ENCODE measurements around the gene IER5L.
A peak's percentile ranks its signal among the peaks of the same experiment; 100 is the strongest.

IER5L gene

DNA sequence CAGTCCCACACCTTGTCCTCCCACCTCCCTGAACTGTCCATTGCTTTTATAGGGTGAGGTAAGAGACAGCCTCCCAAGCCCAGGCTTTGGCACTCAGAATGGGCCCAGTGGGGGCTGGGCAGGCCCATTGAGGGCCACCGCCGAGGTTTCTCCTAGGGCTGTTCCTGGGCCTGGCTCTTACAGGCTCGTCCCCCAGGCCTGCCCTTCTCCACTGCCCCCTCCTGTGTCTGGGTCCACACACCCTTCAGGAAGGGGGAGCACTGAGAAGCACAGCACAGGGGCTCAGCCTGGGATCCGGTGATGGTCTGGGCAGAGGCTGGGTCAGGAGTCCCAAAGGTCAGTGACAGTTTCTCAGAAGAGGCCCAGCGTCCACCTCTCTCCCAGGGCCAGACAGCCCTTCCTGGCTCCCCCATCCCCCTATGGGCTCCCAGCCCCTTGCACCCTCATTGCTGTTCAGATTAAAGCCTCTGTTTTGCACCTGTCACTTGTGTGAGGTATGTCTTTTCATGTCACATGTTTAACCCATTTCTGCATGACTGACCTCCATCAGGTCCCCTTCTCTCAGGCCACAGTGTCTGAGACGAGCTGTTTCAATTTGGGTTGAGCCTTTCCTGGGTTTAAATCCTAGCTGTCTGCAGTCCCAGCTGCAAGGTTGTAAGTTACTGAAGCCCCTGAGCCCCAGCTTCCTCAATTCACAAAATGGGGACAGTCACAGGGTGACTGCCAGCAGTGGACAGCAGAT lies 29.4 kb downstream of the IER5L start:
- CTCF ChIA-PET, result interaction anchor here (0.5 to 1.4 kb wide), 4 partner anchors 9 to 477 kb away, joined by 3 to 7 read pairs (median 3); no protein-coding TSS in a partner anchor
- no peak for DNase-seq
- no peak overlapping the region for H3K4me3 ChIP-seq (ENCODE audit: control insufficient read depth in 1 of 7, extremely low read depth in 1 of 7, insufficient read depth in 4 of 7, low read depth in 2 of 7, low read length in 6 of 7)
- no peaks in the 10 kb centered on the region for H3K9me3 ChIP-seq (ENCODE audit: control extremely low read depth in 1 of 5, control insufficient read depth in 4 of 5, insufficient read depth in 2 of 5, low read depth in 1 of 5, low read length in 4 of 5)
- H3K27me3 ChIP-seq (replicated peaks in 2 of 5; ENCODE audit: control insufficient read depth in 4 of 5, insufficient read depth in 5 of 5, low read length in 4 of 5), result no peaks in the 10 kb centered on the region
- peaks cover 0 to 59% (median 26%) of the 10 kb centered on the region in 4 experiments for H3K36me3 ChIP-seq (ENCODE audit: control insufficient read depth in 4 of 4, insufficient read depth in 4 of 4, low read length in 3 of 4)
- H3K27ac ChIP-seq (ENCODE audit: insufficient read depth in 1 of 2, low read depth in 1 of 2, low read length in 2 of 2, poor library complexity in 1 of 2, severe bottlenecking in 2 of 2), result no peak overlapping the region
- 83% methylated on average over 6 of the region's 6 CpGs for WGBS (ENCODE audit: insufficient coverage)
- peaks cover 0 to 16% (median under 1%) of the 10 kb centered on the region in 4 experiments for H3K4me1 ChIP-seq (ENCODE audit: control extremely low read depth in 1 of 4, control insufficient read depth in 4 of 4, insufficient read depth in 4 of 4, low read length in 3 of 4)
- POLR2A ChIA-PET, result no interaction called here

- DNase-seq, result no peak
- H3K9me3 ChIP-seq (ENCODE audit: control extremely low read depth in 1 of 5, control insufficient read depth in 4 of 5, insufficient read depth in 2 of 5, low read depth in 1 of 5, low read length in 4 of 5), result no peaks in the 10 kb centered on the region
- POLR2A ChIA-PET, result interaction anchor here (1.2 kb wide), 1 partner anchor 21 kb away, joined by 3 read pairs; no protein-coding TSS in a partner anchor
- H3K27me3 ChIP-seq (replicated peaks in 2 of 5; ENCODE audit: control insufficient read depth in 4 of 5, insufficient read depth in 5 of 5, low read length in 4 of 5), result no peaks in the 10 kb centered on the region
- H3K36me3 ChIP-seq (ENCODE audit: control insufficient read depth in 4 of 4, insufficient read depth in 4 of 4, low read length in 3 of 4), result peaks cover 0 to 65% (median 34%) of the 10 kb centered on the region in 4 experiments
- 100% methylated on average over 2 of the region's 8 CpGs for WGBS (ENCODE audit: insufficient coverage)
- H3K4me3 ChIP-seq (ENCODE audit: control insufficient read depth in 1 of 7, extremely low read depth in 1 of 7, insufficient read depth in 4 of 7, low read depth in 2 of 7, low read length in 6 of 7), result no peak overlapping the region
- CTCF ChIA-PET, result interaction anchor here (0.9 to 1.8 kb wide), 4 partner anchors 10 to 465 kb away, joined by 3 to 5 read pairs (median 4); no protein-coding TSS in a partner anchor
- H3K4me1 ChIP-seq (ENCODE audit: control extremely low read depth in 1 of 4, control insufficient read depth in 4 of 4, insufficient read depth in 4 of 4, low read length in 3 of 4), result peaks cover 4 to 37% (median 21%) of the 10 kb centered on the region in 4 experiments
- no peak overlapping the region for H3K27ac ChIP-seq (ENCODE audit: insufficient read depth in 1 of 2, low read depth in 1 of 2, low read length in 2 of 2, poor library complexity in 1 of 2, severe bottlenecking in 2 of 2)
These were observed 31.6 kb downstream of the IER5L start for GRCh38 chr9:129146441-129146941.

DNA sequence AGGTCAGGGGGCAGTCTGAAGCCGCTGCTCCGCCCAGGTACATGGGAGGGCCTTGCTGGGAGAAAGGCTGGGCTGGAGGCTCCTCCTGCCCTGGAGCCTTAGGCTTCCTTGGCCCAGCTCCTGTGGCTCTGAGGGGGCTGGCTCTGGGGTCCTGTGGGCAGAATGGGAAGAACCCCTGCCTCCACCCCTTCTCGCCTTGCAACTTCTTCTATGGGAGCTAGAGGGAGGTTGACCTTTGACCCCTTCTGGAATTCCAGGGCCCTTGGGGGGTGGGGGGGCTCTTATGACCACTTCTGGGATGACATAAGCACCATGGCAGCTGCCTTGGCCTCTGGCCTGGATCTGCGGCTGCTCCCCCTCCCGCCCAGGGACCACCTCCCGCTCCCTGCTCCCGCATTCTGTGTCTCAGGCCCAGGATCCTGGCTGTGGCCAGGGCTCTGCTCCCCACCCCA lies 32.2 kb downstream of the IER5L start:
- CTCF ChIA-PET, result interaction anchor here (0.5 to 1.8 kb wide), 5 partner anchors 10 to 580 kb away, joined by 4 to 5 read pairs (median 4); no protein-coding TSS in a partner anchor
- DNase-seq, result no peak
- WGBS (ENCODE audit: insufficient coverage), result 100% methylated on average over 4 of the region's 7 CpGs
- Histone ChIP-seq H3K27ac (ENCODE audit: insufficient read depth in 1 of 2, low read depth in 1 of 2, low read length in 2 of 2, poor library complexity in 1 of 2, severe bottlenecking in 2 of 2) (no peak overlapping the region), H3K4me3 (ENCODE audit: control insufficient read depth in 1 of 7, extremely low read depth in 1 of 7, insufficient read depth in 4 of 7, low read depth in 2 of 7, low read length in 6 of 7) (no peak overlapping the region), H3K27me3 (replicated peaks in 2 of 5; ENCODE audit: control insufficient read depth in 4 of 5, insufficient read depth in 5 of 5, low read length in 4 of 5) (no peaks in the 10 kb centered on the region), H3K9me3 (ENCODE audit: control extremely low read depth in 1 of 5, control insufficient read depth in 4 of 5, insufficient read depth in 2 of 5, low read depth in 1 of 5, low read length in 4 of 5) (no peaks in the 10 kb centered on the region), H3K4me1 (ENCODE audit: control extremely low read depth in 1 of 4, control insufficient read depth in 4 of 4, insufficient read depth in 4 of 4, low read length in 3 of 4) (peaks cover 4 to 44% (median 27%) of the 10 kb centered on the region in 4 experiments), H3K36me3 (ENCODE audit: control insufficient read depth in 4 of 4, insufficient read depth in 4 of 4, low read length in 3 of 4) (peaks cover 0 to 59% (median 34%) of the 10 kb centered on the region in 4 experiments)
- POLR2A ChIA-PET, result interaction anchor here (1.2 kb wide), 1 partner anchor 21 kb away, joined by 3 read pairs; no protein-coding TSS in a partner anchor

DNA sequence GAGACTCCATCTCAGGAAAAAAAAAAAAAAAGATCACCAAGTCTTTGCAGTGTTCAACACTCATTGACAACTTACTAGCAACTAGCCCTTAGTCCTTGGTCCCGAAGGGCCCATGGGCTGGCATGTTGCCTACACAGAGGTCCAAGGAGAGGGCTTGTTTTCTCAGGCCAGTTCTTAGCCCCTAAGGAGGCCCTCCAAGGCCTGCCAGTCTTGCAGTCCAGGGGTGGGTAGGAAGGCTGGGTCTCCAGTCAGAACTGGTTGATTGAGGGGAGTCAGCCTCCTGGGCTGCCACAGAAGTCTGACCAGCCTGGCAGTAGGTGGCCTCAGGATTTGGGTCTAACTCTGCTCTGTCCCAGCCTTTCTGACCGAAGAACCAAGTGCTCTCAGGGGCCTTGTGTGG lies 32.7 kb downstream of the IER5L start:
- 100% methylated on average over 2 of the region's 2 CpGs for WGBS (ENCODE audit: insufficient coverage)
- no peak overlapping the region for H3K4me3 ChIP-seq (ENCODE audit: control insufficient read depth in 1 of 7, extremely low read depth in 1 of 7, insufficient read depth in 4 of 7, low read depth in 2 of 7, low read length in 6 of 7)
- H3K9me3 ChIP-seq (ENCODE audit: control extremely low read depth in 1 of 5, control insufficient read depth in 4 of 5, insufficient read depth in 2 of 5, low read depth in 1 of 5, low read length in 4 of 5), result no peaks in the 10 kb centered on the region
- H3K27me3 ChIP-seq (replicated peaks in 2 of 5; ENCODE audit: control insufficient read depth in 4 of 5, insufficient read depth in 5 of 5, low read length in 4 of 5), result no peaks in the 10 kb centered on the region
- H3K4me1 ChIP-seq (ENCODE audit: control extremely low read depth in 1 of 4, control insufficient read depth in 4 of 4, insufficient read depth in 4 of 4, low read length in 3 of 4), result peaks cover 4 to 49% (median 32%) of the 10 kb centered on the region in 4 experiments
- H3K27ac ChIP-seq (ENCODE audit: insufficient read depth in 1 of 2, low read depth in 1 of 2, low read length in 2 of 2, poor library complexity in 1 of 2, severe bottlenecking in 2 of 2), result no peak overlapping the region
- no peak for DNase-seq
- ChIA-PET POLR2A (interaction anchor here (1.2 kb wide), 1 partner anchor 22 kb away, joined by 3 read pairs; no protein-coding TSS in a partner anchor), CTCF (interaction anchor here (0.7 to 1.8 kb wide), 2 partner anchors 11 to 469 kb away, joined by 3 to 5 read pairs; no protein-coding TSS in a partner anchor)
- peaks cover 0 to 55% (median 34%) of the 10 kb centered on the region in 4 experiments for H3K36me3 ChIP-seq (ENCODE audit: control insufficient read depth in 4 of 4, insufficient read depth in 4 of 4, low read length in 3 of 4)

- peak; percentile 60 to 78 (median 68) for DNase-seq
- H3K36me3 ChIP-seq (ENCODE audit: control insufficient read depth in 4 of 4, insufficient read depth in 4 of 4, low read length in 3 of 4), result peaks cover 0 to 48% (median 28%) of the 10 kb centered on the region in 4 experiments
- CTCF ChIA-PET, result interaction anchor here (0.8 to 2.9 kb wide), 24 partner anchors 9 to 639 kb away, joined by 3 to 46 read pairs (median 5); partner anchors contain the start of gene IER5L
- H3K4me1 ChIP-seq (ENCODE audit: control extremely low read depth in 1 of 4, control insufficient read depth in 4 of 4, insufficient read depth in 4 of 4, low read length in 3 of 4), result peaks cover 4 to 52% (median 45%) of the 10 kb centered on the region in 4 experiments
- no peak overlapping the region for H3K4me3 ChIP-seq (ENCODE audit: control insufficient read depth in 1 of 7, extremely low read depth in 1 of 7, insufficient read depth in 4 of 7, low read depth in 2 of 7, low read length in 6 of 7)
- WGBS (ENCODE audit: insufficient coverage), result 50% methylated on average over 10 of the region's 14 CpGs
- no peaks in the 10 kb centered on the region for H3K9me3 ChIP-seq (ENCODE audit: control extremely low read depth in 1 of 5, control insufficient read depth in 4 of 5, insufficient read depth in 2 of 5, low read depth in 1 of 5, low read length in 4 of 5)
- POLR2A ChIA-PET, result interaction anchor here (1.0 kb wide), 1 partner anchor 31 kb away, joined by 4 read pairs; no protein-coding TSS in a partner anchor
- no peaks in the 10 kb centered on the region for H3K27me3 ChIP-seq (replicated peaks in 2 of 5; ENCODE audit: control insufficient read depth in 4 of 5, insufficient read depth in 5 of 5, low read length in 4 of 5)
- H3K27ac ChIP-seq (ENCODE audit: insufficient read depth in 1 of 2, low read depth in 1 of 2, low read length in 2 of 2, poor library complexity in 1 of 2, severe bottlenecking in 2 of 2), result peak overlapping the region in 1 of 2 experiments; percentile 19
These were observed 34.8 kb downstream of the IER5L start for GRCh38 chr9:129143031-129143927.

- no peak for DNase-seq
- CTCF ChIA-PET, result interaction anchor here (0.8 to 2.9 kb wide), 24 partner anchors 8 to 496 kb away, joined by 3 to 46 read pairs (median 5); partner anchors contain the start of gene IER5L
- Histone ChIP-seq H3K36me3 (ENCODE audit: control insufficient read depth in 4 of 4, insufficient read depth in 4 of 4, low read length in 3 of 4) (peaks cover 0 to 50% (median 32%) of the 10 kb centered on the region in 4 experiments), H3K9me3 (ENCODE audit: control extremely low read depth in 1 of 5, control insufficient read depth in 4 of 5, insufficient read depth in 2 of 5, low read depth in 1 of 5, low read length in 4 of 5) (no peaks in the 10 kb centered on the region), H3K4me1 (ENCODE audit: control extremely low read depth in 1 of 4, control insufficient read depth in 4 of 4, insufficient read depth in 4 of 4, low read length in 3 of 4) (peaks cover 4 to 50% (median 45%) of the 10 kb centered on the region in 4 experiments), H3K4me3 (ENCODE audit: control insufficient read depth in 1 of 7, extremely low read depth in 1 of 7, insufficient read depth in 4 of 7, low read depth in 2 of 7, low read length in 6 of 7) (peak overlapping the region in 1 of 7 experiments; percentile 7), H3K27ac (ENCODE audit: insufficient read depth in 1 of 2, low read depth in 1 of 2, low read length in 2 of 2, poor library complexity in 1 of 2, severe bottlenecking in 2 of 2) (no peak overlapping the region), H3K27me3 (replicated peaks in 2 of 5; ENCODE audit: control insufficient read depth in 4 of 5, insufficient read depth in 5 of 5, low read length in 4 of 5) (no peaks in the 10 kb centered on the region)
- POLR2A ChIA-PET, result interaction anchor here (1.0 kb wide), 2 partner anchors 32 to 478 kb away, joined by 3 to 4 read pairs; no protein-coding TSS in a partner anchor
- 89% methylated on average over 11 of the region's 15 CpGs for WGBS (ENCODE audit: insufficient coverage)
These were observed 35.7 kb downstream of the IER5L start for GRCh38 chr9:129142138-129142935.

Measured in common myeloid progenitor, CD34-positive (primary cell).